BLaER1 treated with 17β-estradiol and CSF1 and Interleukin-3, amounts not matched to agents 10 nM and 100 nM (cell line): ENCODE measurements around the gene GNAS-AS1.

Experiments
- H3K27ac ChIP-seq, 11 experiments: shearing (Covaris generic); formaldehyde crosslinking; 2 replicates each; pipeline ENCODE4 v1.8.1; 2022
- H3K27me3 ChIP-seq, 11 experiments: shearing (Covaris generic); formaldehyde crosslinking; 2 replicates each; pipeline ENCODE4 v1.8.1; 2022
- H3K36me3 ChIP-seq, 11 experiments: shearing (Covaris generic); formaldehyde crosslinking; 2 replicates each; pipeline ENCODE4 v1.8.1; 2022
- H3K4me1 ChIP-seq, 10 experiments: shearing (Covaris generic); formaldehyde crosslinking; 2 replicates each; pipeline ENCODE4 v1.8.1; 2022
- H3K4me2 ChIP-seq, 11 experiments: shearing (Covaris generic); formaldehyde crosslinking; 2 replicates each; pipeline ENCODE4 v1.8.1; 2022
- H3K4me3 ChIP-seq, 10 experiments: shearing (Covaris generic); formaldehyde crosslinking; 2 replicates each; pipeline ENCODE4 v1.8.1; 2022
- H3K9ac ChIP-seq, 11 experiments: shearing (Covaris generic); formaldehyde crosslinking; 2 replicates each; pipeline ENCODE4 v1.8.1; 2022
- H3K9me3 ChIP-seq, 11 experiments: shearing (Covaris generic); formaldehyde crosslinking; replicated peaks in 1 of 11; 2 replicates each; pipeline ENCODE4 v1.8.1; 2022
- H4K20me1 ChIP-seq, 11 experiments: shearing (Covaris generic); formaldehyde crosslinking; 2 replicates each; pipeline ENCODE4 v1.8.1; 2022
- Cebpa-rat ChIP-seq, 11 experiments: shearing (Covaris generic); IDR thresholded peaks; 2 replicates each; pipeline ENCODE4 v1.8.1; 2022

GNAS-AS1 gene

DNA sequence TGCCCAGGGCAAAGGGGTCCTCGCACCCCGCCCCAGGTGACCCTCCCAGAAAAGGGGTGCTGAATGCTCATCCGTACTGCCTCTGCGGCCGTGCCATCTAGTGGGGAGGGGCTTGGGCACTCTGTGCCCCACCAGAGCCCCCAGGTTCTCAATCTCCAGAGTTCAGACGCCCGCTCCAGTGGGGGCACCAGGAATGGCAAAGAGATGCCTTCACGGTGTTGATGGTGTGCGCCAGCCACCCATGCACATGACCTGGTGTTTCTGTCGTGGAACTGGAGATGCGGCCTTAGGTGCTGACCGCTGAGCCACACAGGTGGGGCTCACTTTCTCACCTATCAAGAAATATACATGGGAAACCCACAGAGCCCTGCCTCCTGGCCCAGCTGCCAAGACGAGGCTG is 30.8 kb downstream of the GNAS-AS1 start:
- TF ChIP-seq Cebpa-rat (IDR thresholded peaks at IDR 0.05): no peak
- Histone ChIP-seq H3K9ac (no peak overlapping the region), H3K4me1 (peaks cover 0 to 36% (median 23%) of the 10 kb centered on the region in 10 experiments; a peak in 16 of 20 replicates), H3K9me3 (peaks cover 13 to 32% (median 24%) of the 10 kb centered on the region in 11 experiments), H3K4me2 (no peak overlapping the region), H3K36me3 (no peaks in the 10 kb centered on the region; a peak in 1 of 22 replicates), H3K27ac (no peak overlapping the region), H3K27me3 (peaks cover 0 to 21% (median 0%) of the 10 kb centered on the region in 11 experiments; a peak in 7 of 22 replicates), H3K4me3 (no peak overlapping the region), H4K20me1 (0 out of 22 replicates have a peak, but pooled peaks cover 0 to 5% (median 0%) of the 10 kb centered on the region in 11 experiments)

DNA sequence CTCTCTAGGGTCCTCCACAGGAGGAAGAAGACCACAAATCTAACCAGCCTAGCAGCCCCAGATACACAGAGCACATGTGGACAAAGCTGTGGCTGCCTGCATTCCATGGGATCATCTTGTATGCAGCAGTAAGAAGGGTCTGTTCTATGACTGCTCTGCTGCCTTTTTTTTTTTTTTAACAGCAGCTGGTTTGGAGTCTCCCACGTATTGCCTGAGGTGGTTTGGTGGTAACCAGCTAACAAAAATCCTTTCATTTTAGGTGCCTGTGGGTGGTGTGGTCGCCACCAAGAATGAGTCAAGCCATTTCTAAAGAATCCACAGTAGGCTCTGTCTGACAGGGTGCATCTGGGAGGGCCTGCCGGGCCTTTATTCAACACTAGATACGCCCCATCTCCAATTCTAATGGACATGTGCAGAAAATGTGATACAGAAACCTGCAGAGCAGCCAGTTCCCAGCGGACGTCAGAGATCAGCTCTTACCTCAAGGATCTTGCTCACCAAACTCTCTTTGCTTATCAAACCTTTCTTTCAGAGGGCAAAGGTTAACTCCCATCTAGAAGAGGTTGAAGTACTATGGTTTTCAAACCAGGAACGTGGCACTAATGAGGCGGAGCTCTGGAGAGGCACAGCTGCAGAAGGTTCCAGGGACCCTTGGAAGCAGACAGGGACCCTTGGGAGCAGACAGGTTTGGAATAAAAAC is 32.0 kb downstream of the GNAS-AS1 start:
- no peak for TF ChIP-seq Cebpa-rat (IDR thresholded peaks at IDR 0.05)
- H4K20me1 ChIP-seq: 0 out of 22 replicates have a peak, but pooled peaks cover 0 to 5% (median 0%) of the 10 kb centered on the region in 11 experiments
- peaks cover 0 to 21% (median 0%) of the 10 kb centered on the region in 11 experiments; a peak in 7 of 22 replicates for H3K27me3 ChIP-seq
- no peak overlapping the region for H3K4me3 ChIP-seq
- no peak overlapping the region for H3K9ac ChIP-seq
- H3K36me3 ChIP-seq: no peaks in the 10 kb centered on the region; a peak in 1 of 22 replicates
- peaks cover 0 to 44% (median 28%) of the 10 kb centered on the region in 10 experiments; a peak in 16 of 20 replicates for H3K4me1 ChIP-seq
- H3K9me3 ChIP-seq: peaks cover 13 to 32% (median 24%) of the 10 kb centered on the region in 11 experiments
- no peak overlapping the region for H3K4me2 ChIP-seq
- H3K27ac ChIP-seq: no peak overlapping the region

DNA sequence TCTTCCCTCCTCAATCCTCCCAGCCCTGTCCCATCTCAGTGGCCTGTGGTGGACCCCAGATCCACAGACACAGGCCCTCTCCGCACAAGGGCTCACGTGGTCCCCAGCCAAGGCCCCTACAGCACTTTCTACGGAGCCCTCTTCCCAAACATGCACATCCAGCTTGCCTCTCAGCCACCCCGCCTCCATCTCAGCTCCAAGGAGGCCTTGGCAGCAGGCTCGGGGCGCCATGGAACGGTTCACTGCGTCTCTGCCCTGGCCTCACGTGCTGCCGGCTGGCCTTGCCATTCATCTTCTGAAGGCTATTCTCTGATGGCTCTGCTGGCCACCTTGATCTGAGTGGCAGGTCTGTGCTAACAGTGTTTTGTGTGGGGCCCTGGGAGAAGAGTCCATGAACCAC is 33.0 kb downstream of the GNAS-AS1 start:
- Histone ChIP-seq H3K9ac (no peak overlapping the region), H3K27me3 (peaks cover 0 to 21% (median 0%) of the 10 kb centered on the region in 11 experiments; a peak in 7 of 22 replicates), H3K36me3 (no peaks in the 10 kb centered on the region; a peak in 1 of 22 replicates), H3K4me3 (no peak overlapping the region), H3K4me1 (peaks cover 0 to 44% (median 28%) of the 10 kb centered on the region in 10 experiments; a peak in 16 of 20 replicates), H3K4me2 (peak overlapping the region in 7 of 11 experiments; percentile 38 to 78 (median 63); a peak in 11 of 22 replicates), H4K20me1 (0 out of 22 replicates have a peak, but pooled peaks cover 0 to 5% (median 0%) of the 10 kb centered on the region in 11 experiments), H3K27ac (no peak overlapping the region), H3K9me3 (peaks cover 13 to 32% (median 24%) of the 10 kb centered on the region in 11 experiments)
- no peak for TF ChIP-seq Cebpa-rat (IDR thresholded peaks at IDR 0.05)

DNA sequence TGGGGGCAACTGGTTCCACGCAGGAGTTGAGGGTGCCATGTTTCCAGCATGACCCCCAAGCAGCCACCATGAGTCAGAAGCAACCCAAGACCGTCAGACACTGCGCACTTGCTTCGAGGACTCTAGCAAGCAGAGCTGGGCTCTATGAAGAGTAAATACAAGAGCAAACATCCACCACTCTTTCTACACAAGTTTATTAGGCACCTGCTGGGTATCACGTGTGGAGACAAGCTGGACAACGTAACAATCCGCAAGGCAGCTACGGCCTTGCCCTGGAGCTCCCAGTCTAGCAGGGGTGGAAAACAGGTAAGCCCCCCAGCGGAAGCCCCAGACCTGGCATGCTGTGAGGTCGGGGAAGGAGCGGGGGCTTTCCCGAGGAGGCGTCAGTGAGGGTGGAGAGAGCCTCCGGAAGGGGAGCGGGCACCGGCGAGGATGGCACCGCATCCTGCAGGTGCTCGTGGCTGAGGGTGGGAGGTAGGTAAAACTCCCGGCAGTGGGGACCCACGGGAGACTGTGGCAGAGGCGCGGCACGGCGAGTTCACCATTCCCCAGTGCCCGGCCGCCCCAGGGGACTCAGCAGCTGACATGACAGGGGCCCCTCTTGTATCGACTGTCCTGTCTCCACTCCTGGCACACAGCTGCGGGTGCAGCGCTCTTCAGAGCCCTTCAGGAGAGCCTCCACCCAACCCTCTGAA is 33.6 kb downstream of the GNAS-AS1 start:
- Histone ChIP-seq H3K36me3 (no peaks in the 10 kb centered on the region; a peak in 1 of 22 replicates), H3K4me1 (peaks cover 0 to 44% (median 28%) of the 10 kb centered on the region in 10 experiments; a peak in 16 of 20 replicates)
- no peak for TF ChIP-seq Cebpa-rat (IDR thresholded peaks at IDR 0.05)

DNA sequence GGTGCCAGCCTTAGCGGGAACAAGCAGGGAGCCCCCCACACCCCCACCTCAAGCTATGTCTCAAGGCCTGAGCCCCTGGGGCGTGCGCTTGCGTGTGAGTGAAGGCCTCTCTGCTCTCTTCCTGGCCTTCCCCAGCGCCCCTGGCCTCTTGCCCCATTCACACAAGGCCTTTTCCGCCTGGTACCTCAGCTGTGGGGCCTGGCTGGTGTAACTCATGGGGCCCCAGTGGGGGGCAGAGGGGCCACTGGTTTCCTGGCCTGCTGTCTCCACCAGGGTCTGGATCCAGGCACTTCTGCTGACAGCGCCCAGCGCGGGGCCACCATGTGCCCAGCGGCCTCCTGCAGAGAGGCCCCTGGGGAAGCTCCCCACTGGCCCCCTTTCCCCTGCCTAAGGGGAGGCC is 34.7 kb downstream of the GNAS-AS1 start:
- no peak for TF ChIP-seq Cebpa-rat (IDR thresholded peaks at IDR 0.05)
- no peak overlapping the region for H3K9ac ChIP-seq
- H3K27ac ChIP-seq: no peak overlapping the region

More for the DNA sequence above, 33.6 kb downstream of the GNAS-AS1 start:
- Histone ChIP-seq H3K9ac (no peak overlapping the region), H3K4me2 (peak overlapping the region in 8 of 11 experiments; percentile 30 to 78 (median 62); a peak in 13 of 22 replicates), H3K4me3 (no peak overlapping the region), H3K9me3 (peaks cover 13 to 32% (median 24%) of the 10 kb centered on the region in 11 experiments), H4K20me1 (peaks cover 0 to 5% (median 0%) of the 10 kb centered on the region in 11 experiments; a peak in 1 of 22 replicates), H3K27me3 (peaks cover 0 to 21% (median 0%) of the 10 kb centered on the region in 11 experiments; a peak in 7 of 22 replicates), H3K27ac (no peak overlapping the region)

DNA sequence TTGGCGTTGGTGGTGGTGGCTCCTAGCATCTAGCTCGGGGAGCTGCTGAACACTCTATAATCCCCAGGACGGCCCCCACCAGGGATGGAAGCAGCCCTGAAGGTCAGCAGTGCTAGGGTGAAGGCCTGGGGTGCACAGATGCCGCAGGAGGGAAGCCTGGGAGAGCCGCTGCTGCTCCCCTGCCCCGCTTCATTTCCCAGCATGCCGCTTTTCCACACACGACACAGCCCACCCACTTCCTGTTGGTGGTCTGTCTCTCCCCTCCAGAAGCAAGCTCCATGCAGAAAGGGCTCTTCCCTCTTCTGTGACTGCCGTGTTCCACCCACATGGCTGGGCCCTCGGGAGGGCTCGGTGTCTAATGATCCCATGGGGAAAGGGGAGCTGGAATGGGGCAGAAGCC is 35.3 kb downstream of the GNAS-AS1 start:
- no peak for TF ChIP-seq Cebpa-rat (IDR thresholded peaks at IDR 0.05)
- Histone ChIP-seq H3K4me2 (peak overlapping the region; percentile 4 to 79 (median 70); a peak in 20 of 22 replicates), H3K4me3 (no peak overlapping the region), H3K4me1 (peaks cover 5 to 55% (median 37%) of the 10 kb centered on the region in 10 experiments), H3K27ac (no peak overlapping the region), H4K20me1 (peaks cover 0 to 10% (median 0%) of the 10 kb centered on the region in 11 experiments; a peak in 1 of 22 replicates), H3K9ac (no peak overlapping the region), H3K9me3 (peaks cover 6 to 15% (median 10%) of the 10 kb centered on the region in 11 experiments), H3K36me3 (no peaks in the 10 kb centered on the region), H3K27me3 (peaks cover 0 to 30% (median 0%) of the 10 kb centered on the region in 11 experiments; a peak in 7 of 22 replicates)

More for the DNA sequence above, 34.7 kb downstream of the GNAS-AS1 start:
- H3K4me2 ChIP-seq: peak overlapping the region in 10 of 11 experiments; percentile 39 to 79 (median 70); a peak in 19 of 22 replicates
- H3K27me3 ChIP-seq: peaks cover 0 to 24% (median 0%) of the 10 kb centered on the region in 11 experiments; a peak in 7 of 22 replicates
- H3K4me3 ChIP-seq: no peak overlapping the region
- peaks cover 12 to 21% (median 16%) of the 10 kb centered on the region in 11 experiments for H3K9me3 ChIP-seq
- H4K20me1 ChIP-seq: peaks cover 0 to 5% (median 0%) of the 10 kb centered on the region in 11 experiments; a peak in 1 of 22 replicates
- no peaks in the 10 kb centered on the region; a peak in 1 of 22 replicates for H3K36me3 ChIP-seq
- H3K4me1 ChIP-seq: peaks cover 0 to 49% (median 31%) of the 10 kb centered on the region in 10 experiments; a peak in 19 of 20 replicates

DNA sequence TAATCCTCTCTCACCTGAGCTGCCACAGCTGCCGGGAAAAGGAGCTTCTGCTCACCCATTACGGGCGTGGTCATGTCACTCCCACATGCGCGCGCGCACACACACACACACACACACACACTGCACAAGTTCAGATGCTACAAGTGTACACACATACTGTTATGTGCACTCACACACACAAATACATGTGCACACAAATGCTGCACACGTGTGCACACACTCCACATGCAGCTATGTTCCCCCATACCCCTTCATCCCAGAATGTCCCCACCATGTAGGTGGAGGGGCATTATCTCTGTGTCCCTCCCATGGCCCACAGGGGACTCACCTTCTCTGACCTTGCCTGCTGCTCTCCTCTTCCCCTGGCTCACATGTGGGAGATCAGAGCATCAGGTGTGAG is 37.3 kb downstream of the GNAS-AS1 start:
- TF ChIP-seq Cebpa-rat (IDR thresholded peaks at IDR 0.05): no peak
- H3K27me3 ChIP-seq: peaks cover 0 to 43% (median 0%) of the 10 kb centered on the region in 11 experiments; a peak in 8 of 22 replicates
- H3K9me3 ChIP-seq: no peaks in the 10 kb centered on the region
- H4K20me1 ChIP-seq: peaks cover 0 to 12% (median 0%) of the 10 kb centered on the region in 11 experiments; a peak in 3 of 22 replicates
- no peak overlapping the region for H3K4me2 ChIP-seq
- no peak overlapping the region for H3K27ac ChIP-seq
- H3K9ac ChIP-seq: no peak overlapping the region
- H3K4me1 ChIP-seq: peaks cover 13 to 63% (median 46%) of the 10 kb centered on the region in 10 experiments
- H3K36me3 ChIP-seq: no peaks in the 10 kb centered on the region
- no peak overlapping the region for H3K4me3 ChIP-seq

DNA sequence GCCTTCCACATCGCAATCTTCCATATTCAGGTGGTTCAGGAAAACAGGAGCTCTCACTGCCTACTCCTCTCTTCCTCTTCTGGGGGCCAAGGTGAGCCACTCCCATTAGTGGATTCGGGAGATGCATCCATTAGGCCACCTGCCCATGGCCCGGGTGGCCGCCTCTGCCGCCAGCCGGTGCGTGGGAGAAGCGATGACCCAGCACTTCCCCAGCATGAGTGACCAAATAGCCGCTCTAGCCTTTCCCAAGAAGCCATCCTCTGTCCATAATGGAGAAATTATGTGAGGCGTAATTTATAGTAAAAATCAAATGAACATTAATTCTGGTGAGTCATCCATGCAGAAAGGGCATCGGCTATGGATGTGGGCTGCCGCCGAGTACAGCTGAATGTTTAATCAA is 39.4 kb downstream of the GNAS-AS1 start:
- no peak for TF ChIP-seq Cebpa-rat (IDR thresholded peaks at IDR 0.05)

More for the DNA sequence above, 39.4 kb downstream of the GNAS-AS1 start:
- H3K4me1 ChIP-seq: peaks cover 13 to 50% (median 35%) of the 10 kb centered on the region in 10 experiments
- H4K20me1 ChIP-seq: peaks cover 0 to 14% (median 0%) of the 10 kb centered on the region in 11 experiments; a peak in 3 of 22 replicates
- H3K27ac ChIP-seq: no peak overlapping the region
- H3K9ac ChIP-seq: no peak overlapping the region
- no peak overlapping the region for H3K4me3 ChIP-seq
- no peaks in the 10 kb centered on the region for H3K9me3 ChIP-seq
- peaks cover 0 to 27% (median 0%) of the 10 kb centered on the region in 11 experiments; a peak in 5 of 22 replicates for H3K27me3 ChIP-seq
- peak overlapping the region in 9 of 11 experiments; percentile 64 to 82 (median 75); a peak in 16 of 22 replicates for H3K4me2 ChIP-seq
- no peaks in the 10 kb centered on the region for H3K36me3 ChIP-seq
